ENCODE measurements around the gene HAAO.

- TF ChIP-seq EZH2phosphoT487 (IDR thresholded peaks at IDR 0.05; ENCODE audit: borderline replicate concordance, low read length) (no peak), CTCF (IDR thresholded peaks at IDR 0.05; ENCODE audit: low read depth, low read length, poor library complexity, severe bottlenecking) (no peak)
Measured at GRCh38 chr2:42835577-42836371, 43.4 kb upstream of the HAAO start.
